Lower lobe of right lung (tissue), 2 donors: ENCODE data around the gene FGR. TPM values are rescaled to one million over a fixed set of nuclear protein-coding genes. Genes with fewer than 3 reads are reported as not detected.

Source experiments
- ATAC-seq, 2 donors: fragments of 200-7000 bp; cut with Tn5 transposase; one replicate each; pipeline ENCODE4 v1.9.1; 2020 to 2022; ENCODE audit warnings: mild to moderate bottlenecking in 2 of 2, moderate library complexity in 2 of 2
- DNase-seq: peaks from one replicate; pipeline ENCODE4 v3.0.0-alpha.2; 2020
- H3K27ac ChIP-seq: fragments of 200-600 bp; one replicate; pipeline ENCODE4 v1.8.0; 2022
- H3K27me3 ChIP-seq: fragments of 200-600 bp; one replicate; pipeline ENCODE4 v1.8.0; 2022; ENCODE audit warnings: low read depth
- H3K36me3 ChIP-seq: fragments of 200-600 bp; one replicate; pipeline ENCODE4 v1.8.0; 2022; ENCODE audit warnings: mild to moderate bottlenecking
- H3K4me1 ChIP-seq: fragments of 200-600 bp; one replicate; pipeline ENCODE4 v1.8.0; 2022
- H3K4me3 ChIP-seq: fragments of 200-600 bp; one replicate; pipeline ENCODE4 v1.8.0; 2022; ENCODE audit warnings: mild to moderate bottlenecking
- H3K9me3 ChIP-seq: fragments of 200-600 bp; one replicate; pipeline ENCODE4 v1.8.0; 2022
- intact Hi-C: fragments of 100-400 bp; cut with DNase I; formaldehyde crosslinking; loops from one replicate; pipeline ENCODE4 v1.11.0; 2022
- total RNA-seq: library from RNA; stranded (reverse); fragmentation: NEBNext Ultra II Directional; extraction: Animal tissue kit (Norgen Biotek cat#: 25700); gene quantifications from one replicate; pipeline ENCODE4 v1.2.1, GENCODE V29; 2021
- TF ChIP-seq, protein P1 (sequence below): fragments of 200-600 bp; IDR thresholded peaks from one replicate; pipeline ENCODE4 v1.8.0; 2022; ENCODE audit warnings: antibody characterized with exemption, mild to moderate bottlenecking
- donor health status: DM: no; HTN: yes; CAD: no; lungs with severe emphysema.

FGR gene
- total RNA-seq, 1 donor from 2014 or later, result 193 TPM

DNA sequence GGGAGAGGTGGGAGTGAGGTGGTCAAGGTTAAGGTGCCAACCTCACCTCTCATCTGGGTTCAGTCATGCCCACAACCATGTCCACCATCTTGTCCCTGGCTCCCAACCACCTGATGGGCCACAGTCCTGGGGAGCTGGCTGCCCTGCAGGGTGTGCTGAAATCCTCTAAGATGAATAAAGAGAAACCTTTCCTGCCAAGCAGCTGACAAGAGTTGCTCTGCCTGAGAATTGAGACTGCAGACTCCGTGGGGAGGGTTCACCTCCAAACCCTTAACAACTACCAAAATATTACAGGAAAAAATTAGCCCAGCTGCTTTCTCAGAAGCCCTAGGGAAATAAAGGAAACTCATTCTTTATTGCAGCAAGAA lies 15.2 kb upstream of the FGR start:
- TF ChIP-seq, protein P1, sequence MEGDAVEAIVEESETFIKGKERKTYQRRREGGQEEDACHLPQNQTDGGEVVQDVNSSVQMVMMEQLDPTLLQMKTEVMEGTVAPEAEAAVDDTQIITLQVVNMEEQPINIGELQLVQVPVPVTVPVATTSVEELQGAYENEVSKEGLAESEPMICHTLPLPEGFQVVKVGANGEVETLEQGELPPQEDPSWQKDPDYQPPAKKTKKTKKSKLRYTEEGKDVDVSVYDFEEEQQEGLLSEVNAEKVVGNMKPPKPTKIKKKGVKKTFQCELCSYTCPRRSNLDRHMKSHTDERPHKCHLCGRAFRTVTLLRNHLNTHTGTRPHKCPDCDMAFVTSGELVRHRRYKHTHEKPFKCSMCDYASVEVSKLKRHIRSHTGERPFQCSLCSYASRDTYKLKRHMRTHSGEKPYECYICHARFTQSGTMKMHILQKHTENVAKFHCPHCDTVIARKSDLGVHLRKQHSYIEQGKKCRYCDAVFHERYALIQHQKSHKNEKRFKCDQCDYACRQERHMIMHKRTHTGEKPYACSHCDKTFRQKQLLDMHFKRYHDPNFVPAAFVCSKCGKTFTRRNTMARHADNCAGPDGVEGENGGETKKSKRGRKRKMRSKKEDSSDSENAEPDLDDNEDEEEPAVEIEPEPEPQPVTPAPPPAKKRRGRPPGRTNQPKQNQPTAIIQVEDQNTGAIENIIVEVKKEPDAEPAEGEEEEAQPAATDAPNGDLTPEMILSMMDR, result no peak
- intact Hi-C loops, result no loop called here
- H3K27ac ChIP-seq, result no peak overlapping the region
- H3K4me3 ChIP-seq, result no peak overlapping the region
- no peak for DNase-seq
- no peaks in the 10 kb centered on the region for H3K36me3 ChIP-seq
- no peaks in the 10 kb centered on the region for H3K27me3 ChIP-seq
- ATAC-seq, result no peak
- peaks cover 17% of the 10 kb centered on the region for H3K4me1 ChIP-seq
- H3K9me3 ChIP-seq, result no peaks in the 10 kb centered on the region

DNA sequence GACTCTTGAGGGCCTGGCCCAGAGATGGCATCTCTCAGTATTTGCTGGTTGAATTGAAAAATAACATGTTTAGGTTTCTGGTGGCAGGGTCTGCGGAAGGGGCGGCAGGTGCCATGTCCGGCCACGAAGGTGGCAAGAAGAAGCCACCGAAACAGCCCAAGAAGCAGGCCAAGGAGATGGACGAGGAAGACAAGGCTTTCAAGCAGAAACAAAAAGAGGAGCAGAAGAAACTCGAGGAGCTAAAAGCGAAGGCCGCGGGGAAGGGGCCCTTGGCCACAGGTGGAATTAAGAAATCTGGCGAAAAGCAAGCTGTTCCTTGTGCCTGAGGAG lies 14.3 kb upstream of the FGR start:
- no peak for ATAC-seq
- no peaks in the 10 kb centered on the region for H3K27me3 ChIP-seq
- H3K4me3 ChIP-seq, result no peak overlapping the region
- no peaks in the 10 kb centered on the region for H3K36me3 ChIP-seq
- H3K27ac ChIP-seq, result no peak overlapping the region
- TF ChIP-seq, protein P1, result no peak
- intact Hi-C loops, result no loop called here
- no peak for DNase-seq
- no peaks in the 10 kb centered on the region for H3K9me3 ChIP-seq
- H3K4me1 ChIP-seq, result peaks cover 16% of the 10 kb centered on the region

DNA sequence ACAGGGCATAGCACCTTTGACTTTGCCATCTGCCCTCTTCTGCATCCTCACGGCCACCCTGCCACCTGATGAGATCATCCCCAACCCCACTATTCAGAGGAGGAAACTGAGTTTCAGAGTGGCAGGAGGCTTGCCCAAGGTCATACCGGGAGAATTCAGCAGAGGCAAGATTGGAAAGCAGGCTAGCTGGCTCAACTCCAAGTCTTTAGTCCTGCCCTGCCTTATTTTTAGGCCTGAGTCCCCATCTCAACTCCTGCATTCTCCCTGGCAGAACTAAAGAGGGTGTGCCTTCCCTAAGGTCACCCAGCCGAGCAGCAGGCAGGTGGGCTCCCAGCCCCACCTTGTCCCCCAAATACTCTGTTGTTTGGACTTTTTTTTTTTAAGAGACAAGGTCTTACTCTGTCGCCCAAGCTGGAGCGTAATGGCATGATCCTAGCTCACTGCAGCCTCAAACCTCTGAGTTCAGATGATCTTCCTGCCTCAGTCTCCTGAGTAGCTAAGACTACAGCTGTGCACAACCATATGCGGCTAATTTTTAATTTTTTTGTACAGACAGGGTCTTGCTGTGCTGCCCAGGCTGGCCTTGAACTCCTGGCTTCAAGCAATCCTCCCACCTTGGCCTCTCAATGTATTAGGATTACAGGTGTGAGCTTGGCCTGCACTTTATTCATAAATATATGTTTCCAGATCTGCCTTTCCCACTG lies 13.8 kb upstream of the FGR start:
- peaks cover 19% of the 10 kb centered on the region for H3K4me1 ChIP-seq
- H3K9me3 ChIP-seq, result no peaks in the 10 kb centered on the region
- no peaks in the 10 kb centered on the region for H3K27me3 ChIP-seq
- TF ChIP-seq, protein P1, result no peak
- no peak for DNase-seq
- H3K4me3 ChIP-seq, result no peak overlapping the region
- no peak overlapping the region for H3K27ac ChIP-seq
- H3K36me3 ChIP-seq, result no peaks in the 10 kb centered on the region
- no peak for ATAC-seq
- intact Hi-C loops, result no loop called here

DNA sequence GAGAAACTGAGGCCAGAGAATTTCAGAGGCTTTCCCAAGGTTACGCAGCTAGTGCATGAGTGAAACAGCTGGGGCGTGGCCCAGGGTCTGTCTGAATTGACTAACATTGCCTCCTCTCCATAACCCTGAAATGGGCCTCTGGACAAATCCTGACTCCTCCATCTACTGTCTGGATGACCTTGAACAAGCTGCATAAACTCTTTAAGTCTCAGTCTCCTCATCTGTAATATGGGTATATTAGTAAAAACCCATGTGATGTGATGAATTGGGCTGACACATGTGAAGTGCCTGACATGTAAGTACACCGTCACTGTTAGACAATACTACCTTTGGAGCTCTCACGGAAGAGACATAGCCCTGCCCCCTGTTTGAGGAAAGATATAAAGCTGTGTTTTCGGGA lies 12.3 kb upstream of the FGR start:
- ATAC-seq, result no peak
- intact Hi-C loops, result no loop called here
- TF ChIP-seq, protein P1, result no peak
- Histone ChIP-seq H3K27ac (no peak overlapping the region), H3K9me3 (no peaks in the 10 kb centered on the region), H3K4me1 (peaks cover 24% of the 10 kb centered on the region), H3K36me3 (no peaks in the 10 kb centered on the region), H3K27me3 (no peaks in the 10 kb centered on the region), H3K4me3 (no peak overlapping the region)
- no peak for DNase-seq

DNA sequence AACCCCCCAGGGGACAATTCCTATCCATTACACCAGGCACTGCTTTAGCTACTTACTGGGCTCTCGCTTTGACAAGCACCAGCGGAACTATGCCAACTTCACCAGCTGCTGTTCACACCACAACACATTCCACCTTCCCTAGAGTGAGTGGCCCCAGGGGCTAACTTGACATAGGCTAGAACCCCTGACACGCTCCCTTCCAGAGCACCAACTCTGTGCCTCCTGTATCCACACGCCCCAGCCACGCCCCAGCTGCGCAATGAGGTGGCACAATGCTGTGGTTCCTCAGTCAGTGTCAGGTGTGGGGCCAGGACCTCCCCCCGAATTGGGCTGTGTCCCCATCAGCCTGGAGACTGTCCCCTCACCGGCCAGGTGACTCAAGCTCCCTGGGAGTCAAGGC lies 11.7 kb upstream of the FGR start:
- TF ChIP-seq, protein P1, result no peak
- no peak overlapping the region for H3K4me3 ChIP-seq
- H3K4me1 ChIP-seq, result peaks cover 24% of the 10 kb centered on the region
- H3K9me3 ChIP-seq, result no peaks in the 10 kb centered on the region
- DNase-seq (peak; percentile 60), ATAC-seq (no peak)
- no peaks in the 10 kb centered on the region for H3K36me3 ChIP-seq
- H3K27ac ChIP-seq, result no peak overlapping the region
- no peaks in the 10 kb centered on the region for H3K27me3 ChIP-seq
- intact Hi-C loops, result no loop called here

DNA sequence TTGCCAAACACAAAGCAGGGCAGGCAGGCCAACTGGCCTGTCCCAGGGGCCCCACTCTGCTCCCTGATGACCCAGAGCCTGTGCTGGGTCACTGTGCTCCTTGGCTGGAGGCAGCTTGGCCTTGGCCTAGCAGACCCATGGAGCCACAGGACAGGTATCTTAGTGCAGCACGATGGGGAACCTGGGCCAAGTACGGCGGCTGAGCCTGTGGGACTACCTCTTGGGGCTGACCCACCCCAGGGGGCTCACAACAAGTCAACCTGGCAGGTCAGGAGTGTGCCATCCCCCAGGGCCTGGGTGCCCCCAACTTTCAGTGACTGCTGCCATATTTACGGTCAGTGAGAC lies 10.1 kb upstream of the FGR start:
- intact Hi-C loops, result no loop called here
- Histone ChIP-seq H3K9me3 (no peaks in the 10 kb centered on the region), H3K36me3 (no peaks in the 10 kb centered on the region), H3K27me3 (no peaks in the 10 kb centered on the region), H3K27ac (no peak overlapping the region), H3K4me3 (no peak overlapping the region), H3K4me1 (peaks cover 11% of the 10 kb centered on the region)
- ATAC-seq (no peak), DNase-seq (no peak)
- TF ChIP-seq, protein P1, result no peak
